Stomach smooth muscle (tissue), 2 donors: Measurements from ENCODE around the gene MEF2D.

ENCODE experiments used
- H3K27ac ChIP-seq: one replicate; pipeline ENCODE4 v1.7.0; 2013; ENCODE audit warnings: mild to moderate bottlenecking, low read length, inconsistent platforms
- H3K27me3 ChIP-seq, 2 donors: one replicate each; pipeline ENCODE4 v1.7.0; 2013; ENCODE audit warnings: low read length in 2 of 2; ENCODE audit not compliant: insufficient read depth in 2 of 2, control insufficient read depth in 1 of 2
- H3K36me3 ChIP-seq, 2 donors: one replicate each; pipeline ENCODE4 v1.7.0; 2013; ENCODE audit warnings: low read length in 2 of 2; ENCODE audit not compliant: control insufficient read depth in 2 of 2, insufficient read depth in 2 of 2
- H3K4me1 ChIP-seq: one replicate; pipeline ENCODE4 v1.7.0; 2013; ENCODE audit warnings: low read length; ENCODE audit not compliant: control insufficient read depth, insufficient read depth
- H3K4me3 ChIP-seq, 2 donors: one replicate each; pipeline ENCODE4 v1.7.0; 2013; ENCODE audit warnings: low read length in 2 of 2
- H3K9ac ChIP-seq, 2 donors: one replicate each; pipeline ENCODE4 v1.7.0; 2013; ENCODE audit warnings: low read length in 2 of 2, mild to moderate bottlenecking in 1 of 2
- H3K9me3 ChIP-seq, 2 donors: one replicate each; pipeline ENCODE4 v1.7.0; 2013; ENCODE audit warnings: low read length in 2 of 2; ENCODE audit not compliant: control insufficient read depth in 2 of 2
- donor health status: healthy.
- donor health status: Pancreatic carcinoma.

The MEF2D gene

GRCh38 chr1:156443286-156443685 lies 57.3 kb downstream of the MEF2D start:
- Histone ChIP-seq H3K4me1 (no peaks in the 10 kb centered on the region), H3K4me3 (no peak overlapping the region), H3K9ac (no peak overlapping the region), H3K27ac (no peak overlapping the region), H3K36me3 (no peaks in the 10 kb centered on the region), H3K27me3 (peaks cover 36 to 40% of the 10 kb centered on the region in 2 donors), H3K9me3 (no peaks in the 10 kb centered on the region)

- H3K9ac ChIP-seq: no peak overlapping the region
- peaks cover 52 to 62% of the 10 kb centered on the region in 2 donors for H3K27me3 ChIP-seq
- no peaks in the 10 kb centered on the region for H3K9me3 ChIP-seq
- no peak overlapping the region for H3K4me3 ChIP-seq
- H3K36me3 ChIP-seq: no peaks in the 10 kb centered on the region
- H3K27ac ChIP-seq: no peak overlapping the region
- H3K4me1 ChIP-seq: peaks cover 11% of the 10 kb centered on the region
Observed at GRCh38 chr1:156440654-156441437, 59.7 kb downstream of the MEF2D start.

GRCh38 chr1:156439777-156440183 lies 60.8 kb downstream of the MEF2D start:
- no peak overlapping the region for H3K4me3 ChIP-seq
- no peaks in the 10 kb centered on the region for H3K9me3 ChIP-seq
- no peaks in the 10 kb centered on the region for H3K36me3 ChIP-seq
- H3K9ac ChIP-seq: no peak overlapping the region
- peaks cover 18% of the 10 kb centered on the region for H3K4me1 ChIP-seq
- H3K27me3 ChIP-seq: peaks cover 57 to 71% of the 10 kb centered on the region in 2 donors
- H3K27ac ChIP-seq: no peak overlapping the region

- Histone ChIP-seq H3K27me3 (peaks cover 62 to 77% of the 10 kb centered on the region in 2 donors), H3K27ac (no peak overlapping the region), H3K4me3 (no peak overlapping the region), H3K36me3 (no peaks in the 10 kb centered on the region), H3K9ac (no peak overlapping the region), H3K9me3 (peaks cover 0 to 2% of the 10 kb centered on the region in 2 donors), H3K4me1 (peaks cover 18% of the 10 kb centered on the region)
Observed at GRCh38 chr1:156439036-156439776, 61.4 kb downstream of the MEF2D start.

- H3K27me3 ChIP-seq: peaks cover 70 to 83% of the 10 kb centered on the region in 2 donors
- H3K9me3 ChIP-seq: peaks cover 0 to 2% of the 10 kb centered on the region in 2 donors
- H3K4me3 ChIP-seq: no peak overlapping the region
Observed at GRCh38 chr1:156438278-156438987, 62.1 kb downstream of the MEF2D start.

GRCh38 chr1:156437037-156437867 lies 63.3 kb downstream of the MEF2D start:
- H3K27ac ChIP-seq: no peak overlapping the region
- no peaks in the 10 kb centered on the region for H3K36me3 ChIP-seq
- peaks cover 0 to 2% of the 10 kb centered on the region in 2 donors for H3K9me3 ChIP-seq
- H3K9ac ChIP-seq: no peak overlapping the region
- H3K4me1 ChIP-seq: peaks cover 18% of the 10 kb centered on the region
- H3K4me3 ChIP-seq: no peak overlapping the region
- peaks cover 76 to 90% of the 10 kb centered on the region in 2 donors for H3K27me3 ChIP-seq

More at GRCh38 chr1:156438278-156438987, 62.1 kb downstream of the MEF2D start:
- Histone ChIP-seq H3K9ac (no peak overlapping the region), H3K4me1 (peaks cover 18% of the 10 kb centered on the region), H3K36me3 (no peaks in the 10 kb centered on the region), H3K27ac (no peak overlapping the region)

- Histone ChIP-seq H3K4me3 (peak overlapping the region in 1 of 2 donors; percentile 52), H3K36me3 (no peaks in the 10 kb centered on the region), H3K9me3 (peaks cover 0 to 2% of the 10 kb centered on the region in 2 donors), H3K27ac (no peak overlapping the region), H3K9ac (no peak overlapping the region), H3K27me3 (peaks cover 74 to 90% of the 10 kb centered on the region in 2 donors), H3K4me1 (peaks cover 18% of the 10 kb centered on the region)
Observed at GRCh38 chr1:156436141-156437036, 64.2 kb downstream of the MEF2D start.

- H3K36me3 ChIP-seq: no peaks in the 10 kb centered on the region
- peak overlapping the region; percentile 45 to 52 for H3K4me3 ChIP-seq
- H3K4me1 ChIP-seq: peaks cover 18% of the 10 kb centered on the region
- peaks cover 0 to 2% of the 10 kb centered on the region in 2 donors for H3K9me3 ChIP-seq
- no peak overlapping the region for H3K9ac ChIP-seq
- H3K27ac ChIP-seq: no peak overlapping the region
- peaks cover 72 to 92% of the 10 kb centered on the region in 2 donors for H3K27me3 ChIP-seq
Observed at GRCh38 chr1:156435545-156436140, 64.9 kb downstream of the MEF2D start.

- Histone ChIP-seq H3K36me3 (no peaks in the 10 kb centered on the region), H3K9ac (no peak overlapping the region), H3K4me3 (peak overlapping the region; percentile 45 to 52), H3K27me3 (peaks cover 75 to 92% of the 10 kb centered on the region in 2 donors), H3K9me3 (peaks cover 0 to 2% of the 10 kb centered on the region in 2 donors), H3K4me1 (peaks cover 18% of the 10 kb centered on the region), H3K27ac (no peak overlapping the region)
Observed at GRCh38 chr1:156434989-156435544, 65.5 kb downstream of the MEF2D start.
